H1 (cell line): Measurements from ENCODE around the gene EGLN2. TPM values are rescaled to one million over a fixed set of nuclear protein-coding genes. Genes with fewer than 3 reads are reported as not detected.

Experiments used
- CHD7 ChIP-seq: fragments of 300-600 bp; sonication (generic); IDR thresholded peaks from 2 replicates; pipeline ENCODE4 v1.7.1; 2012; ENCODE audit warnings: low read length, moderate library complexity, mild to moderate bottlenecking, inconsistent platforms; ENCODE audit not compliant: insufficient replicate concordance
- polyA plus RNA-seq, 7 experiments: library from polyadenylated mRNA; depleted of rRNA in 3 of 7; stranded (reverse) in 5 of 7; unstranded in 2 of 7; fragments of >200 nt in 5 of 7; fragments of 200-250 nt in 2 of 7; gene quantifications; 1 replicate in 5 of 7; 2 replicates in 1 of 7; 4 replicates in 1 of 7; pipeline versions ENCODE4 v1.2.1 to v1.2.3, GENCODE V29; 2011 to 2013; ENCODE audit warnings: missing spikeins in 2 of 7, mixed read lengths in 2 of 7
- total RNA-seq: library from RNA; stranded (reverse); fragmentation: NEBNext Ultra II Directional; extraction: Animal tissue kit (Norgen Biotek cat#: 25700); gene quantifications from 2 replicates; pipeline ENCODE4 v1.2.1, GENCODE V29; 2021

EGLN2 gene
- total and polyA plus RNA-seq, 2 of the 8 experiments (the other 6 are each of a cell fraction or from before 2014, with no cell fraction given): 86.9 to 103 TPM

GRCh38 chr19:40783711-40784110, 15.3 kb upstream of the EGLN2 start (continued):
- TF ChIP-seq CHD7: no peak
- TF ChIP-seq, all 59 proteins: peak for 0
